ENCODE data around the gene PPP6R2. TPM values are rescaled to one million over a fixed set of nuclear protein-coding genes. Genes with fewer than 3 reads are reported as not detected.
"Not testable (repeated sequence)": the region's sequence is repeated elsewhere in the genome, so short reads cannot be mapped to it uniquely, and the experiment has no call there.

PPP6R2 gene
- total RNA-seq, 1 donor from 2014 or later: 55.9 TPM

GRCh38 chr22:50432131-50432876, 89.2 kb downstream of the PPP6R2 start:
- DNase-seq (ENCODE audit: low read depth, low spot score): no peak
- H3K36me3 Mint-ChIP-seq (ENCODE audit: low read depth): peaks cover 9% of the 10 kb centered on the region
- no peak overlapping the region for H3K4me3 Mint-ChIP-seq
- TF ChIP-seq CTCF (conservative IDR thresholded peaks at IDR 0.05): no peak
- no peak overlapping the region for H3K27ac Mint-ChIP-seq (ENCODE audit: unreplicated experiment)
- H3K9me3 Mint-ChIP-seq: no peaks in the 10 kb centered on the region
- no peaks in the 10 kb centered on the region for H3K27me3 Mint-ChIP-seq (ENCODE audit: low read depth)
- H3K4me1 Mint-ChIP-seq: no peaks in the 10 kb centered on the region

- H3K9me3 Mint-ChIP-seq; H3K4me3 Mint-ChIP-seq; H3K36me3 Mint-ChIP-seq (ENCODE audit: low read depth); DNase-seq (ENCODE audit: low read depth, low spot score); H3K27ac Mint-ChIP-seq (ENCODE audit: unreplicated experiment); H3K27me3 Mint-ChIP-seq (ENCODE audit: low read depth); H3K4me1 Mint-ChIP-seq: not testable (repeated sequence)
These were observed 89.9 kb downstream of the PPP6R2 start for GRCh38 chr22:50432877-50433510.

GRCh38 chr22:50434849-50435248, 91.7 kb downstream of the PPP6R2 start:
- no peak for DNase-seq (ENCODE audit: low read depth, low spot score)
- Mint-ChIP-seq H3K4me1 (no peaks in the 10 kb centered on the region), H3K27me3 (ENCODE audit: low read depth) (no peaks in the 10 kb centered on the region), H3K9me3 (no peaks in the 10 kb centered on the region), H3K36me3 (ENCODE audit: low read depth) (peaks cover 2% of the 10 kb centered on the region), H3K4me3 (no peak overlapping the region), H3K27ac (ENCODE audit: unreplicated experiment) (no peak overlapping the region)
- TF ChIP-seq CTCF (conservative IDR thresholded peaks at IDR 0.05): no peak

GRCh38 chr22:50435291-50436014, 92.3 kb downstream of the PPP6R2 start:
- no peaks in the 10 kb centered on the region for H3K27me3 Mint-ChIP-seq (ENCODE audit: low read depth)
- no peak for TF ChIP-seq CTCF (conservative IDR thresholded peaks at IDR 0.05)
- H3K4me3 Mint-ChIP-seq: peak overlapping the region; percentile 34
- peaks cover 2% of the 10 kb centered on the region for H3K36me3 Mint-ChIP-seq (ENCODE audit: low read depth)
- H3K4me1 Mint-ChIP-seq: no peaks in the 10 kb centered on the region
- no peaks in the 10 kb centered on the region for H3K9me3 Mint-ChIP-seq
- H3K27ac Mint-ChIP-seq (ENCODE audit: unreplicated experiment): no peak overlapping the region
- DNase-seq (ENCODE audit: low read depth, low spot score): no peak

GRCh38 chr22:50436015-50436830, 93.1 kb downstream of the PPP6R2 start:
- TF ChIP-seq CTCF (conservative IDR thresholded peaks at IDR 0.05): no peak
- Mint-ChIP-seq H3K4me1 (no peaks in the 10 kb centered on the region), H3K36me3 (ENCODE audit: low read depth) (peaks cover 2% of the 10 kb centered on the region), H3K27ac (ENCODE audit: unreplicated experiment) (no peak overlapping the region), H3K4me3 (no peak overlapping the region), H3K27me3 (ENCODE audit: low read depth) (no peaks in the 10 kb centered on the region), H3K9me3 (no peaks in the 10 kb centered on the region)
- no peak for DNase-seq (ENCODE audit: low read depth, low spot score)

Measured in neural crest cell (in vitro differentiated cells).